Left renal pelvis (tissue), 4 donors: Measurements from ENCODE around the gene SYNPR. TPM values are rescaled to one million over a fixed set of nuclear protein-coding genes. Genes with fewer than 3 reads are reported as not detected.
A peak's percentile ranks its signal among the peaks of the same experiment; 100 is the strongest.

Source experiments
- DNase-seq, 4 donors: peaks; one replicate each; pipeline ENCODE4 v3.0.0-alpha.2; 2013; ENCODE audit warnings: low read depth in 4 of 4, low spot score in 3 of 4
- polyA plus RNA-seq, 4 donors: library from polyadenylated mRNA; unstranded; fragments of 120-200 nt; gene quantifications; one replicate each; pipeline ENCODE4 v1.2.1, GENCODE V29; 2013; ENCODE audit not compliant: insufficient read length in 4 of 4

SYNPR gene
- polyA plus RNA-seq, 4 donors = 0.06 to 0.13 TPM; not detected in 2

DNA sequence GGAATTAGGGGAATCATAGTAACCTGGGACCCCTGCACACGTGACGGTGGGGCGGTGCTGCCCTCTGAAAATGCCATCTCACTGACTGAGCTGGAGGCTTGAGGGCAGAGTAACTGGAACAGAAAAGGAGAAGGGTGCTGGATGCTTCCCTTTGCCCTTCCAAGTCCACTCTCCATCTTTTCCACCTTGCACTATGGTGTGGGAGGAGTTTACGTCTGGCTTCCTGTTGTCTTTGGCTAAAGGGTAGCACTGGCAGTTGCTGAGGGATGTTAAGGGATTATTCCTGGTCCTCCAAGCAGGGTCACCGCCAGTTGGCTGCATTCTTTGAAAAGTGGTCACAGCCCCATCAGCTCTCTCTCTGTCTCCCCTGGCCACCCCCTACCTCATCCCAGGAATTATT lies 245.0 kb downstream of the SYNPR start:
- DNase-seq = no peak

DNA sequence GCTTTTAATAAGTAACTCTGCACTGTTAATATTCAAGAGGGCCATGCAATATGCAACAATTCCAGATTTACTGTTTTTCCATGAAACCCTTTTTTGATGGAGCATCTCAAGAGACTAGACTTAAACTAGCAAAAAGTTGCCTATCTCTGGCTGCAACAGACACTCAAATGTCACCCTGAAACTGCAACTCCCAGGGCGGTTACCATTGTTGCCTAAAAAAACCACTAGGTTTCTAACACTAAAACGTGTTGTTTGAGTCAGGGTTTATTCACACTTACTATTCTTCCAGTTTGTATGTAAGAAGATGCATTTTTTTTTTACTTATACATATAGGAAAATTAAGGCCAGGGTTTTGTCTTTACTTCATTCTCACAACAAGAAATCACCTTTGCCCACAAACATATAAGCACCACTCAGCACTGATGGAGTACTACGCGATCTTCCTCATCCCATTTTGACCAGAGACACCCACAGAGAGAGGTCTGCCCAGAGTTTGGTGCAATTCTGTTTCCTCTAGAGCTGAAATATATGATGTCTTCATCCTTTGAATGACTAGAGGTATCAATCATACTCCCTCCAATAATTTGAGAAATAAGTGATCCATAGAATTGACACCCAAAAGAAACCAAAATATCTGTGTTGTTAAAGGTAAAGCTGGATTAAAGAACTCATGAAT lies 250.4 kb downstream of the SYNPR start:
- DNase-seq = no peak

DNA sequence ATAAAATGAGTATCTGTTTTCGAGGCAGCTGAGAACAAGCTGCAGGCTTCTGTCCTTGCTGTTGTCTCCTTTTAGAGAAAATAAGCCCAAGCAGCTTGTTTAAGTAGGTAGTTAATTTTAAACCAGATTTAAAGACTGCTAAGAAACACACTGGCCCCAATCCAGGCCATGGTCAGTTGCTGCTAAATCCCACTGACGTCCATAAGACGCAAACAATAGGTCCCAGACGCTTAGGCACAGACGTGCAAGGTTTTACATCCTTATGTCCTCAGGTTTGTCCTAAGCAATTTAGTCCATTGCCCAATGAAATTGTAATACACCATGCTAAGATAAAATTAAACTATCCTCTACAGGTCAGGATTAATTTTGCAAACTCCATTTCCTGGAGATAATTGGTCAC lies 254.4 kb downstream of the SYNPR start:
- DNase-seq = no peak

DNA sequence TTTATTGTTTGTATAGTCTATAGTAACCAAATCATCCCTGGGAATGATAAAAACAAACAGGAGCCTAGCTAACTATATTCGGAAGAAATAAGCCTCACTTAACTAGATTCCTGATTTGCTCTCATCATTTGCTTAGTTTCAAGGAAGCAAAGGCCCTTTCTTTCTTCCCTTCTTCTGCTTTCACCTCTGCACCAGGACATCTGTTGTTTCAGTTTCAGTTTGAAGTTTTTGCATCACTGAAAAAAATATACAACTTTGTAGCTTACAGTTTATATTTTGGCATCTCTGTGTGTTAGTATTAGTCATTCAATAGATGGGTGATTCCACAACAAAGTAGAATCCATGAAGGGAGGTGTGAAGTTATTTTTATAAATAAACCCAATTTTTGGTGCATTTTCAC lies 260.8 kb downstream of the SYNPR start:
- DNase-seq = no peak

DNA sequence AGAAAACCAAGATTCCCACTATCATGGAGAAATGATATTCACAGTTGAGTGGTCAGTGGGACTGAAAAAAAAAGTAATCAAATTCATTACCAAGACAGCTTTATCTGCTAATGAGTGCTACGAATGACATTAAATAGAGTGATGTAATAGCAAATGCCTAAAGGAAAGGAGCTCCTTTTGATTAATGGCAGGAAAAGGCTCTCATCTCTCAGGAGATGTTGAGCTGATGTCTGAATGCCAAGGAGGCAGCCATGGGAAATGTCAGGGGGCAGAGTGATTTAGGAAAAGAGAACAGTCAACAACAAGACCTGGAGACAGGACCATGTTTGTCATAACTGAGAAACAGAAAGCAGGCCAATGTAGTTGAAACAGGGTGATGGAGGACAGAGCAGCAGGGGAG lies 277.7 kb downstream of the SYNPR start:
- DNase-seq = no peak

DNA sequence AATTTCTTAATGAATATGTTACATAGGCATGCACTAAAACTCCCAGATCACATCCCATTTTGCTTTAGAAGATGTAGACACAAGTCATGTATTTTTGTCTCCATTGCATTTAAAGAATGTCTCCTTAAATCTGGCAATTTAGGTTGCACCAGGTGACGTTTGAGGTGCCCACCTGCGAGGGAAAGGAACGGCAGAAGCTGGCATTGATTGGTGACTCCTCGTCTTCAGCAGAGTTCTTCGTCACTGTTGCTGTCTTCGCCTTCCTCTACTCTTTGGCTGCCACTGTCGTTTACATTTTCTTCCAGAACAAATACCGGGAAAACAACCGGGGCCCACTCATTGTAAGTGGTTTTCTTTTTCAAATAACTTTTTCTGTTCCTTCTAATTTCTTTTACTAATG lies 278.3 kb downstream of the SYNPR start:
- no peak for DNase-seq

DNA sequence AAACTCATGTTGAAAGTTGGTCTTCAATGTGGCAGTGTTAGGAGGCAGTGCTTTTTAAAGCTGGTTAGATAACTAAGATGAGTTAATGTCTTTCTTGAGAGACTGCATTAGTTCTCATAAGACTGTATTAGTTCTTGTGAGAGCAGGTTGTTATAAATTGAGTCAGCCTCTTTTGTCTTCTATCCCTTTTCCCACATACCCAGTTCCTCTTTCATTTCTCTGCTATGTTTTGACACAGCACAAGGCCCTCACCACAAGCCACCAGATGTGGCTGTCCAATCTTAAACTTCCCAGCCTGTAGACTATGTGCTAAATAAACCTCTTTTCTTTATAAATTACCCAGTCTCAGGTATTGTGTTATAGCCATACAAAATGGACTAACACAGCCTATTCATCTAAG lies 279.8 kb downstream of the SYNPR start:
- DNase-seq = no peak

DNA sequence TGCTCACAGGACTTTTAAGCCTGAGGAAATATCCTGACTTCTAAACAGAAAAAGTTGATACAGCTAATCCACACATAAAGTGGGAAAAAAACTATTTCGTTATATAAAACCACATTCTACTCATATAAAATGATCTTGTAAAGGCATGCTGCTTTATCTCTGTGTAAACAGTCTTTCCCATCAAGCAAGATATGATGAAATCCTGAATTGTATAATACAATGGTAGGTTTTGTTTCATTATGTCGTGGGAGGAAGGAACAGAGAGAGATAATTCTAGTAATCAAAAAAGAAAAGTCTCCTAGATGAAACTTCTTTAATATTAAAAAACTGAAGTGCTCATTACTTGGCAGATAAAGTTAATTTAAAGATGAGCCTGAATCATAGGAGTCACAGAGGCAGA lies 281.8 kb downstream of the SYNPR start:
- no peak for DNase-seq

DNA sequence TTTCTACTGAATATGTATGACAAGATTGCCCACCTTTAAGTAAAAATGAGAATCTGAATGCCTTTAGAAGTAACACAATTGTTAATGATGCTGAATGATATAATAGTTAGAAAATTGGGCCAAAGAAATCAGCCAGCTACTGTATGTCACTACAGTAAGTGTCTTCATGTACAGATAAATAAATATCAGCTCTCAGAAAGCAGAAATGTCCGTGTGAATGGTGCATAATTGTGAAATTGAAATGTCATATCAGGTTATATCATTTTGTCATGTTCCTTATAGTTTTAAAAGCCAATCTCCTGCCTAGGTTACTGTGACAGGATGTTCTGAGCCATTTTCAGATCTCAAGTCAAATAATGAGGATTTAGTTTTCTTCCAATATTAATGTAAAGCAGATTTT lies 283.8 kb downstream of the SYNPR start:
- no peak for DNase-seq

DNA sequence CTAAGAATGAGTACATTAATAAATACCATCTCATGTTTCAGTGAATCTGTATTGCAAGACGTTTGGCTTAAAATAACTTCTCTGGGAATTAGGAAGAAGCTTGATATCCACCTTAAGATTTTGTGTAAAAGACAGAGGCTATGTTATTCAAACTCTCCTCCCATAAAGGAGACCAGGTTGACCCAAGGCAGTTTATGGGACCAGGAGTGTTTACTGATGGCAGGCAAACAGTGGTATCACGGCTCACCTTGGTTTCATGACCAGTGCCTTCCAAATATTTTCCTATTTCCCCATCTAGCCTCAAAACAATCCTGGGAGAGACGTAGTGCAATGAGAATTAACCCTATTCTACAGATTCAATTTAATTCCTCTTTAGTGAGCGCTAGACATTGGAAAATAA lies 284.2 kb downstream of the SYNPR start:
- DNase-seq = no peak

DNA sequence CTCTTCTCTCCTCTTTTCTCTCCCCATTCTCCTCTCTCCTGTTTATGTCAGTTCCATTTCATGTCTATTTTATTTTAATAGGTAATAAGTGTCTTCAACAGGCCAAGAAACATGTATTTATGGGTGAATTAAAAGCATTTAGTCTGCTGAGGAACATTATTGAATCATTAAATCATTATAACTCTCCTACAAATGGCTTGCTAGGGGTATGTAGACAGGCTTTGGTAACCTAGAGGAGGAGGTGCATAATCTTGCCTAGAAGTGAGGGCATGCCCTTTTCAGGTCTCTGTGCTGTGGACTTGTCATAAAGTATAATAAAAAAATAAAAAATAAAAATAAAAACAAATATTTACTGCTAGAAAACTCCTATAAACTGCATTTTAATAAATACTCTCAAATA lies 285.5 kb downstream of the SYNPR start:
- no peak for DNase-seq

DNA sequence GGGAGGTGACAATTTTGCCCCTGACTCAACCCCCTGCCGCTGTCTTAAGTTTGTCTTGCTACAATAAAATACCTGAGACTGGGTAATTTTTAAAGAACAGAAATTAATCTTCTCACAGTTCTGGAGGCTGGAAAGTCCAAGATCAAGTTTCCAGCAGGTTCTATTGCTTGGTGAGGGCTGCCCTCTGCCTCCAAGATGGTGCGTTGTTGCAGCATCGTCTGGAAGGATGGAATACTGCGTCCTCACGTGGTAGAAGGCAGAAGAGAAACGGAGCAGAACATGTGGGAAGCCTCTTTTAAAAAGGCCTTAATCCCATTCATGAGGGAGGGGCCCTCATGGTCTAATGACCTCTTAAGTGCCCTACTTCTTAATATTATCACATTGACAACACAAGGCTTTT lies 287.1 kb downstream of the SYNPR start:
- no peak for DNase-seq

DNA sequence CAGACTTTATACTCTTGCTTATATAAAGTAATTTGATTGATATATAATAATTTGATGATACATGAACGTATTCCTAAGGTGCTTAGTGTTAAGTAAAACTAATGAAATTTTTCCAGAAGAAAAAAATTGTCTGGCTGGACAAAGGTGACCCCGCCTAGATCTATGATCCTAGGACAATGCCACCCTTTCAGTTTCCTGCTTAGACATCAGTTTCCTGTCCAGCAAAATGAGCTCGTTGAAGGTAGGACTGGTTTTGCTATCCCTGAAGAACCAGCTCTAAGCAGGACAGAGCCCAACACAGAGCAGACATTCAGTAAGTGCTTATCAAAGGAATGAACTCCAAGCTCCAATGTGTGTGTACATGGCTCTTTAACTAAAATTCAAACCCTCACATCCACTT lies 293.6 kb downstream of the SYNPR start:
- no peak for DNase-seq

DNA sequence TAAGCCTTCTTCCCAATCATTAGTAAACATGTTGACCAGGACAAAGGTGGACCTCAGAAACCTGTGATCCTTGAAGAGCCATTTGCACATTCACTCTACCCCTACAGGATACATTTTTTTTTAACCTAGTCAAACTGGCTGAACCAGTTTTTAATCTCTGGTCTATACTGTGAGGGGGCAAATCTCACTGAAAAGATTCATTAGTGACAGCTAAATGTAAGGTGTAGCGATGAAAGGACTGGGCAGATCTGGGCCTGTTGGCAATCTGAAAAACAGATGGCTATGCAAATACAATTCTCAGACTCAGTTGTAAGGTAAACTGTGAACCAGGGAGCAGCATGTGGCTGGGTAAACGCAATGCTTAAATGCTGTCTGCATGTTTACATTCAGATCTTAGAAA lies 298.7 kb downstream of the SYNPR start:
- peak in 3 of 4 donors; percentile 16 to 22 (median 20) for DNase-seq

DNA sequence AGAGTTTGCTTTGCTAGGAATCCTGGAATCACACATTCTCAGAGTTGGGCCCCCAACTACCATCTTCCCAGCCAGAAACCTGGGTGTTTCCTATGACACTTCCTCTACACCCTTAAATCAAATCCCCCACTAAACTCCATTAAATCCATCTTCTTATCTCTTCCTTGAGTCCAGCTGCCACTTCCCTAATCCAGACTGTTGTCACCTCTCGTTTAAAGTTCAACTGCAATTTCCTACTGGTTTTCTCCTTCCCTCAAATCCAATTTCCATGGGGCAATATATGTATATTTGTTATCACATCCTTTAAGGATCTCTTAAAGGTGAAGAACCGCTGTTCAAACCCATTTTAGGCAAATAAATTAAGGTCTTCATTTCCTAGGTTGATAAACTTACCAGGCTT lies 300.8 kb downstream of the SYNPR start:
- no peak for DNase-seq

DNA sequence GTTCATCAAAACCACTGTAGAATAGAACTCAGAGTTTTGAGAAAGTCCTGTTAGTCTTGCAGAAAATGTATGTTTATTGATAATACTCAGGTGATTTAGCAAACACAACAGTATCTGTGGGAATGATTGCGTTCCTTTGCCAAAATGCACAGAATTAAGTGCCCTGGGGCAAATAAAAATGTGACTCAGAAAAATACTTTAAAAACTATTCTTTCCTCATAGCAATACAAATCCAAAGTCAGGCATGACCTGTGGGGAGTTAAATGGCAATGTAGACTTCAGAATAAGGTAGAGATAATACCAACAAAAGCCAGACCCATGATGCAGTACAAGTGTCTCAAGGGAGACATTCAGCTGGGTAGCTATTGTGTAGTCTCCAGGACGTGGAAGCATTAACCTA lies 302.0 kb downstream of the SYNPR start:
- DNase-seq = no peak

DNA sequence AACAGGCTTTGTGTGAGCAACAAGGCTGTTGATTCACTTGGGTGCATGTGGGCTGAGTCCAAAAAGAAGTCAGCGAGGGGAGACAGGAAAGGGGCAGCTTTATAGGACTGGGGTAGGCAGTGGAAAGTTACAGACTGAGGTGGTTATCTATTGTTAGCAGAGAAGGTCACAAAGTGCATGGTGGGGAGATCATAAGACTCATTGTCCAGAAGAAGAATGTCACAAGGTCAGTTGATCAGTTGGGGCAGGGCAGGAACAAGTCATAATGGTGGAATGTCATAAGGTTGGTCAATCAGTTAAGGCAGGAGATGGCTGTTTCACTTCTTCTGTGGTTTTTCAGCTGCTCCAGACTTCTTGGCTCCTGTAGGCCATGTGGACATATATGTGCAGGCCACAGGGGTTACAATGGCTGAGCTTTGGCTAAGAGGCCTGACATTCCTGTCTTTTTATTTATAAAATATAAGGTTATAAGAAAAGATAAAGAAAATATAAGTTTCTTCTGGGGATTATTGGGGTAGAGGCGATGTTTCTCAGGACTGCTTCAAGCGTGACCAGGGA lies 304.9 kb downstream of the SYNPR start:
- DNase-seq = no peak

DNA sequence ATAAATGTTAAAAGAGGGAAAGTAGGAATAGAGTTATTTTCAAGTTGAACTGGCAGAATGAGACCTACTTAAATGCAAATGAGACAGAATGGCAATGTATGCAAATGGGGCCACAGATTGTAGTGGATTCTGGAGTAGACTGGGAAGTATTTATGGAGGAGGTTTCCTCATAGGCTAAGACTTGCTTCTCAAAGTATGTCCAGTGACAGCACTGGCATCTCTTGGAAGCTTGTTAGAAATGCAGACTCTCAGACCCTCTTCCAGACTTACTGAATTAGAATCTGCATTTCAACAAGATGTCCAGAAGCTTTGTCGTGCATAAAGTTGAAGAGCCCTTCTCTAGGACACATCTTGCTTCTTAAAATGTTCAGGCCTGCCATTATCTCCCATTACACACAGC lies 306.6 kb downstream of the SYNPR start:
- DNase-seq = no peak

DNA sequence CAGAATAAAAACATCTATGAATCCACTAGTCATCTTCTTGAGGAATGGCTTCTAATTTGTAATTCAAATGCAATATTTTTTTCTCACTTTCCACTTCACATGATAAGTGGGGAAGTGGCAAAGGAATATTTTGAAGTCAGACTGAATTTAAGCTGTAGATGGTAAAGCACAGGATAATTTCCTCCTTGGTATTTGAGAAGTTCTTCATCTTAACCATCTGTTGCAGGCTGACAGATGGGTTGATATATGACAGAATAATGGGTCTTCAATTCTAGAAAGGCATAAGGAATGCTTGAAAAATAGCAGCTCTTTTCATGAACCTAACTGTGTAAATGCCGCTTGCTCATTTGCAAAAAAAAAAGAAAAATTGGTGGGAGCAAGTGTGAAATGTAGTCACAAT lies 307.8 kb downstream of the SYNPR start:
- DNase-seq = no peak

DNA sequence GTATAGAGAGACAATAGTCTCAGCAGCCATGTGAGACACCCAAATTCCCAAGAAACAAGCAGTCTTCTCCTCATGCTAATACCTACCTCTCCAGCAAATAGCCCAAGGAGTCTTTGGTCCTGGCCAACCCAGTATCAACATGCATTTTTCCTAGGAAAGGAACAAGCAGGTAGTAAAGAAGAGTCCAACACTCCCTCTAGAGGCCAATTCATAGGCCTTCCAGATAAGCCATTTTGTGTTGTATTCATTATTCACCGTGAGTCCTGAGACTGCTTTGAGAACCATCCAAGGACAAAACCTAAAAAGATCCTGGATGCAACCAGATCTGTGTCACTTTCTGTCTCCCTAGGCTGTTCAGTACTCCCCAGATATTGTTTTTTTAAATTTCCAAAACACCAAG lies 310.8 kb downstream of the SYNPR start:
- DNase-seq = no peak

DNA sequence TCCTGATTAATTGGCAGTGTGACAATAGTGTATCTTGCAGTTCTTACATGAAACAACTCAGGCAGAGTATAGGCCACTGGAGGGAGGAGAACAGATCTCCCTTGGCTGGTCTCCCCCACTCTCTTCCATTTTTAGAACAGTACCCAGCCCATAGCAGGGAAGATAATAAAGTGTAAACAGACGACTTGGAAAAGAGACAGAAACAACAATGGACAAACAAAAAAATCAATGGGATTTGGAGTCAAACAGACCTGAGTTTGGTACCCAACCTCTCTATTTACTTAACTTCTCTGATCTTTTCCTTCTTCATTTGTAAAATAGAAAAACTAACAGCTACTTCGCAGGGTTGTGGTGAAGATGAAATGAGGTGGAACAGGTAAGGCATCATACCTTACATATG lies 315.7 kb downstream of the SYNPR start:
- DNase-seq = no peak

DNA sequence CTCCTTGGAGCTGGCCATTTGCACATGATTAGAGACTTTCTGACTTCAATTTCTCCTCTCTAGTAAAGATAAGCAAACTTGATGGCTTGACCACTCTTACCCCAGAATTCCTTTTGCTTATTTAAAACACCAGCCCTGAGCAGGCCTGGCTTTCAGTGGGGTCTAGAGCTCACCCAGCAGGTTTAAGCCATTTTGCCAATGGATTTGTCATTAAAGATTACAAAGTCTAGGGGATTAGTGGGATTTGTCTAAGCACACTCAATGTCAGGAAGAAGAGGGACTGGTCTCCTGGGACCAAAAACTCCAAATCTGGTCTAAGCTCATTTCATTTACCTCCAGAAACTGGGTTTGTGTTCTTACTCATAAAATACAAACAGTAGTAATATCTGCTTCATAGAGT lies 317.1 kb downstream of the SYNPR start:
- no peak for DNase-seq

DNA sequence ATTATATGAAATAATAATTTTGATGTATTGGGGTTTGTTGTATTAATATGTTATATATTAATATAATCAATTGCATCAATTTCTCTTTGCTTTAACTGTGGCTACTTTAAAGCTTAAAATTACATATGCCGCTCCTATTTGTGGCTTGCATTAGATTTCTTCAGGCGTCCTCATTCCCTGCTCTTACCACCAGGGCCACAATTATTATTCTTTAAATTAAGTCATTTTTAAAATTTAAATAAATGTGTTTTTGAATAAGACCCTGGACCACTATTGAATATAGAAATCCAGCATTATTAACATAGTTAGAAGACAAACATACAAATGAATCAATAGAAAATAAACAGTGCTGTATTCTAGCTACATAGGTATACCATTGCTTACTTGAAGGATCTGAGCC lies 318.9 kb downstream of the SYNPR start:
- no peak for DNase-seq
